RWPE1 (cell line): ENCODE results near the gene CDK14.

ENCODE experiments used
- CTCF ChIA-PET: fragments of 350-600 bp; sonication (Branson Sonifier 250); formaldehyde crosslinking; extraction: SDS; loops from one replicate; lab custom pipeline; 2021; lab: Yijun Ruan, JAX
- POLR2A ChIA-PET: fragments of 400-600 bp; formaldehyde crosslinking; extraction: SDS; loops from one replicate; lab custom pipeline; 2020; ENCODE audit warnings: antibody characterized with exemption; ENCODE audit not compliant: low non-redundant PET; lab: Yijun Ruan, JAX
- DNase-seq: peaks from one replicate; pipeline ENCODE4 v3.0.0; 2012; ENCODE audit warnings: low spot score
- H3K27ac ChIP-seq: fragments of 450-650 bp; 2 replicates; pipeline ENCODE4 v1.5.1; 2017
- TF ChIP-seq, protein P1 (sequence below): fragments of 450-650 bp; conservative IDR thresholded peaks from 2 replicates; pipeline ENCODE4 v1.5.1; 2017; ENCODE audit warnings: low read depth, mild to moderate bottlenecking

CDK14 gene

DNA sequence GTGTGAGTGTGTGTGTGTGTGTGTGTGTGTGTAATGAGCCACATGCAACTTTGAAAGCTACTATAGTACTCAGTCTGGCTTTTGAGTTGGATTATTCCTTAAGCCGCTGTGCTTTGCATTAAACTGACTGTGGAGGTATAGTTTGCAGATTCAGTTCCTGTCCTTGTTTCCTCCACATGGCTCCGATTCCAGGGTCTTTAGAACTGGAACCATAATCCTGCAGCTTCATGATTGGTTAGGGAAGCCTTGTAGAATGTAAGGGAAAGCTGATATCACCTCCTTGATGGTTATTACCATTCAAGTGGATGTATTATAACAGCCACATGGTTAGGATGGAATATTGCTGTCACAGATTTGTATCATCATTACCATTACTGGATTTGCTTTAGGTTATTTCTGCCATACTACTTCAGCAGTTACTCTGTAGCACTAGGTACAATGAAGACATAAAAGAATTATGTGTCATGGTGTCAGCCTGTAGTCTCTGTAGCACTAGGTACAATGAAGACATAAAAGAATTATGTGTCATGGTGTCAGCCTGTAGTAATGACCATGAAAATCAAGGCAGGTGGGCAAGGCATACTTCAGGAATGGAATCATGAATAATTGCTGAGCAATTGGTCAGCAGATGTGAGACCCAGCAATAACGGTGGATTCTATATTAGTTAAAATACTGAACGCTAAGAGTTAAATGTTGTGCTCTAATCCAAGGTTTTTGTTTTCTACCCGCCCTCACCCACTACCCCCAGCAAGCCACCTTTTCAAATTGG lies 393.1 kb downstream of the CDK14 start:
- CTCF ChIA-PET = no interaction called here
- H3K27ac ChIP-seq = no peak overlapping the region
- DNase-seq = no peak
- TF ChIP-seq, protein P1, sequence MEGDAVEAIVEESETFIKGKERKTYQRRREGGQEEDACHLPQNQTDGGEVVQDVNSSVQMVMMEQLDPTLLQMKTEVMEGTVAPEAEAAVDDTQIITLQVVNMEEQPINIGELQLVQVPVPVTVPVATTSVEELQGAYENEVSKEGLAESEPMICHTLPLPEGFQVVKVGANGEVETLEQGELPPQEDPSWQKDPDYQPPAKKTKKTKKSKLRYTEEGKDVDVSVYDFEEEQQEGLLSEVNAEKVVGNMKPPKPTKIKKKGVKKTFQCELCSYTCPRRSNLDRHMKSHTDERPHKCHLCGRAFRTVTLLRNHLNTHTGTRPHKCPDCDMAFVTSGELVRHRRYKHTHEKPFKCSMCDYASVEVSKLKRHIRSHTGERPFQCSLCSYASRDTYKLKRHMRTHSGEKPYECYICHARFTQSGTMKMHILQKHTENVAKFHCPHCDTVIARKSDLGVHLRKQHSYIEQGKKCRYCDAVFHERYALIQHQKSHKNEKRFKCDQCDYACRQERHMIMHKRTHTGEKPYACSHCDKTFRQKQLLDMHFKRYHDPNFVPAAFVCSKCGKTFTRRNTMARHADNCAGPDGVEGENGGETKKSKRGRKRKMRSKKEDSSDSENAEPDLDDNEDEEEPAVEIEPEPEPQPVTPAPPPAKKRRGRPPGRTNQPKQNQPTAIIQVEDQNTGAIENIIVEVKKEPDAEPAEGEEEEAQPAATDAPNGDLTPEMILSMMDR = no peak
- POLR2A ChIA-PET = no interaction called here

DNA sequence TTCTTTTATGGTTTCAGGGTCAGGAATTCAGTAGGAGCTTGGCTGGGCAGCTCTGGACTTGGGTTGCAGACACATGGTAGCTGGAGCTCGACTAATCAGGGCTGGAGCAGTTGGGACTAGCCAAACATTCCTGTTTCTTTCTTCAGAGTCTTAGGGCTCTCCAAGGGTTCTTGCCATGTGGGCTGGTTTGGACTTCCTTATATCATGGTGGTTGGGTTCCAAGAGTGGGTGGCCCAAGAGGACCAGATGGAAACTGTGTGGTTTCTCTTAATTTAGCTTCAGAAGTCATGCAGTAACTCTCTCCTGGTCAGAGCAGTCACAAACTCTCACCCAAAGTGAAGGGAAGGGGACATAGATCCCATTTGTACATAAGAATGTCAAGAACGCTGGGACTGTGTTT lies 398.0 kb downstream of the CDK14 start:
- DNase-seq = no peak
- CTCF ChIA-PET = no interaction called here
- TF ChIP-seq, protein P1 = no peak
- POLR2A ChIA-PET = no interaction called here
- no peak overlapping the region for H3K27ac ChIP-seq

DNA sequence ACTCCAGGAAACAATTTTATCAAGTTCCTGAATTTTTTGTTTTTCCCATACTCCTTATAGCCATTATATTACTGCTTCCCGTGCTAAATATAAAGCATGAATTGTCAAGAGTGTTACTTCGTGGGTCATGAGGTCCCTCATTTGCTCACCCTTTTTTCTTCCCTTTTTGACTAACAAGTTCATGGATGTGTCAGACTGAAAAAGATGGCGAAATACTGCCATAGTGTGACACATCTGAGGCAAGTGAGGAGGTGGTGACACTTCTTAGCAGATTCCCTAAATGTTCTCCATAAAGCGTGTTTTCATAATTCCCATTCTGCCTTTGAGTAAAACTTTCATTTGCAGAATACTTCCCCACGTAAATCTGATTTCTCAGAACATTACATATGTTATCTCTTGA lies 398.5 kb downstream of the CDK14 start:
- ChIA-PET CTCF (no interaction called here), POLR2A (no interaction called here)
- TF ChIP-seq, protein P1 = no peak
- no peak for DNase-seq
- no peak overlapping the region for H3K27ac ChIP-seq

DNA sequence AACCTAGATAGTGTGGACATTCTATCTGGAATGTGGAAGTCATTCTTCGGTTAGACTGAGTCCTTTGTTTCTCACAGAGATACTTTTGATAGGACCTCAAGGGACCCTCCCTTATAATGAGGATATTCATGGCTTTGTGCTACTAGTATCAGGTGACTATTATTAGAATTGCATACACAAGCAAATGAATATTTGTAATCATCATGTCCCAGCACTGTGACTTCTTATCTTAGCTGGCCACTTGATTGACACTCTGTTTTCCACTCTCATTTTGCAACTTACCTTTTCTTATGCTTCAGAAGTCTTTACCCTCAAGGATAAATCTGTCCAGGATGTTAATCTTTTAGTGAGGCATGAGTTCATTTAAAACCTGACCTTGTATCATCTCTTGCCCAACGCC lies 399.9 kb downstream of the CDK14 start:
- POLR2A ChIA-PET = no interaction called here
- CTCF ChIA-PET = no interaction called here
- no peak for DNase-seq
- no peak overlapping the region for H3K27ac ChIP-seq
- TF ChIP-seq, protein P1 = no peak

DNA sequence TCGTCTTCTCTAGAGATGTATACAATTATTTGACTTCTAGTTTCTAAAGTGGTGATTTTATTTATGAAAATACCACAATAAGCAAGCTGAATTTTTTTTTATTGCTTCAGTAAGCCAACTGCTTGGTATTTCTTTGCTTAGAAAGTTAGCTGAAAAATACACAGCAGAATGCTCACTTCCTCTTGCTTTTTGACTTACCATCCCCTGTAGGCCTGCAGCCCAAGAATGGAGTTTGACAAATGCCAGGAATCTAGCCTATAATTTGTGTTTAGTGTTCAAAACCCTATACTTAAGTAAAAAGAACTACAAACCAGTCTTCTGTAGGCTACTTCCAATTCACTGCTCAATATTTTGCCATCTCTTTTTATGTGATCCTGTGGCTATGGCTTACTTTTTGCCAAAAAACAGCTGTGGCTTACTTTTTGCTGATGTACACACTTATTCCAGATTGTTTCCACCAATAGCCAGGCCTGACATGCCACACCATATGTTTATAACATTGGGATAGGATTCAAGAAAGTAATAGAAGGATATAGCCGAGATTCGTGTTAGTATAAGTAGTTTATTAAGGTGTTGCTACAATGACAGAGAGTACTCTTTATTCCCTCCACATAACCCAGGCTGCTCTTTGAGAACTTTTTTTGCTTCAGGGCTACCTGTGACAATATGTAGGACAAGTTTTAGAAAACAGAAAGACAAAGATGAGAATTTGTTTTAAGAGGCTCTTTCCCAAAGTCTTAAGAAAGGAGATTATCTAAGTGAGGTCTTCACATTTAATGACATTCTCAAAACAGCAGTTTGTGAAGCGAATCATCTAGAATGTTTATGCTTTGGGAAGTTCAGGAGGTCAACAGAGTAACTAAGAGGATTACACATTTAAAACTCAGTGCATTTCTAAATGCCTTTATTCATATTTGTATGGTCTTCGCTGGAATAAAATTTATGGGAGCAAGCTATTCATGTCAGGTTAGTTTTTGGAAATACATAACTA lies 404.2 kb downstream of the CDK14 start:
- TF ChIP-seq, protein P1 = no peak
- ChIA-PET POLR2A (no interaction called here), CTCF (interaction anchor here (0.5 to 0.7 kb wide), 2 partner anchors 13 to 486 kb away, joined by 3 to 4 read pairs; no protein-coding TSS in a partner anchor)
- H3K27ac ChIP-seq = no peak overlapping the region
- DNase-seq = no peak

DNA sequence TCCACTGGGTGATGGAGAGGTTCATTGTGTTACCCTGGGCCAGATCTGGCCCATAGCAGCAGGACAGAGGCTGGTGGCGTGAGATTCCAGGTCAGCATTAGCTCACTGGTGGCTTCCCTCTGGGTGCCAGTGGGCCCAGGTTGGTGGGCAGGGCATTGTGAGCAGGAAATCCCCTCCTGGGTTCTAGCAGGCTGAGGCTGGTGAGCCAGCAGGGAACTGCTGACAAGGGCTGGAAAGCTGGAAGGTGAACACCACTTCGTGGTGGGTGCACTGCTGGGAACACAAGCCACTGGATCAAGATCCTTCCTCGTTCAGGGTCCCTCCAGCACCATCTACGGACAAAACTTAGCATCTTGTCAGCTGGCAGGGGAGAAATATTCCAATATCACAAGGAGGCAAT lies 408.9 kb downstream of the CDK14 start:
- no peak overlapping the region for H3K27ac ChIP-seq
- CTCF ChIA-PET = no interaction called here
- TF ChIP-seq, protein P1 = no peak
- POLR2A ChIA-PET = no interaction called here
- no peak for DNase-seq
